HepG2 (cell line): ENCODE measurements around the gene APC2. TPM values are rescaled to one million over a fixed set of nuclear protein-coding genes. Genes with fewer than 3 reads are reported as not detected.

Experiments used
- BRCA1 ChIP-seq: sonication (generic); formaldehyde crosslinking; IDR thresholded peaks from 2 replicates; pipeline ENCODE4 v1.4.0; 2020; ENCODE audit warnings: missing genetic modification reagents
- FOSL2 ChIP-seq: sonication (generic); formaldehyde crosslinking; IDR thresholded peaks from 2 replicates; pipeline ENCODE4 v1.4.0; 2020; ENCODE audit warnings: missing genetic modification reagents
- NFRKB ChIP-seq: fragments of 450-650 bp; IDR thresholded peaks from 2 replicates; pipeline ENCODE4 v1.6.1; 2017
- PHF5A ChIP-seq: IDR thresholded peaks from one replicate; pipeline ENCODE4 v1.6.1; 2018; ENCODE audit warnings: low read depth, missing genetic modification reagents; ENCODE audit not compliant: unreplicated experiment
- PRDM10 ChIP-seq: sonication (generic); formaldehyde crosslinking; IDR thresholded peaks from 2 replicates; pipeline ENCODE4 v1.4.0; 2020; ENCODE audit warnings: low read depth, missing genetic modification reagents
- RBAK ChIP-seq: sonication (generic); formaldehyde crosslinking; IDR thresholded peaks from 2 replicates; pipeline ENCODE4 v1.5.1; 2020; ENCODE audit warnings: mild to moderate bottlenecking, missing genetic modification reagents
- SMC3 ChIP-seq: IDR thresholded peaks from 2 replicates; pipeline ENCODE4 v1.6.1; 2011; ENCODE audit warnings: low read length, improper control_type of control experiment
- TCF7 ChIP-seq: sonication (generic); IDR thresholded peaks from 2 replicates; pipeline ENCODE4 v1.6.1; 2016; ENCODE audit warnings: antibody characterized with exemption, low read depth
- ZNF296 ChIP-seq: sonication (generic); formaldehyde crosslinking; conservative IDR thresholded peaks from 2 replicates; pipeline ENCODE4 v1.5.0; 2020; ENCODE audit warnings: mild to moderate bottlenecking, missing genetic modification reagents
- ZNF3 ChIP-seq: IDR thresholded peaks from 2 replicates; pipeline ENCODE4 v1.7.0; 2017; ENCODE audit warnings: inconsistent platforms
- ZNF383 ChIP-seq: sonication (generic); formaldehyde crosslinking; IDR thresholded peaks from 2 replicates; pipeline ENCODE4 v1.4.0; 2020; ENCODE audit warnings: missing genetic modification reagents, mild to moderate bottlenecking, borderline replicate concordance
- ZNF441 ChIP-seq: sonication (generic); formaldehyde crosslinking; IDR thresholded peaks from 2 replicates; pipeline ENCODE4 v1.7.0; 2021; ENCODE audit warnings: missing genetic modification reagents, borderline replicate concordance
- ZNF614 ChIP-seq: IDR thresholded peaks from 2 replicates; pipeline ENCODE4 v1.6.1; 2018; ENCODE audit warnings: missing biosample characterization, missing genetic modification reagents, inconsistent platforms, borderline replicate concordance
- polyA plus RNA-seq, 8 experiments: library from polyadenylated mRNA; depleted of rRNA in 3 of 8; stranded (reverse) in 7 of 8; unstranded in 1 of 8; fragments of >200 nt; fragmentation: Illumina TruSeq in 4 of 8; extraction: Trizol in 4 of 8; gene quantifications; 2 replicates each; pipeline versions ENCODE4 v1.2.1 to v1.2.3, GENCODE V29; 2011 to 2016; ENCODE audit warnings: low read depth in 4 of 8, missing spikeins in 1 of 8, mixed read lengths in 1 of 8; ENCODE audit not compliant: insufficient read depth in 1 of 8
- total RNA-seq, 5 experiments: library from RNA; depleted of rRNA; stranded (reverse); fragments of >200 nt; fragmentation: Illumina TruSeq; extraction: Trizol; gene quantifications; 2 replicates each; pipeline ENCODE4 v1.2.3, GENCODE V29; 2016; ENCODE audit warnings: low read depth in 1 of 5
- TF ChIP-seq, protein P1 (sequence below): sonication (generic); formaldehyde crosslinking; conservative IDR thresholded peaks from 2 replicates; pipeline ENCODE4 v1.4.0; 2020; ENCODE audit warnings: missing genetic modification reagents
- TF ChIP-seq, protein P2 (sequence below): sonication (generic); formaldehyde crosslinking; IDR thresholded peaks from 2 replicates; pipeline ENCODE4 v1.9.0; 2021; ENCODE audit warnings: missing genetic modification reagents, borderline replicate concordance
- TF ChIP-seq, protein P3 (sequence below): sonication (generic); formaldehyde crosslinking; IDR thresholded peaks from 2 replicates; pipeline ENCODE4 v1.4.0; 2020; ENCODE audit warnings: mild to moderate bottlenecking, low read depth, missing genetic modification reagents
- TF ChIP-seq, protein P4 (sequence below): sonication (generic); formaldehyde crosslinking; IDR thresholded peaks from 2 replicates; pipeline ENCODE4 v1.8.0; 2022; ENCODE audit warnings: mild to moderate bottlenecking, missing genetic modification reagents

Gene APC2
- total and polyA plus RNA-seq, 2 of the 13 experiments (the other 11 are each of a cell fraction or from before 2014, with no cell fraction given) = 0.08 to 0.22 TPM

DNA sequence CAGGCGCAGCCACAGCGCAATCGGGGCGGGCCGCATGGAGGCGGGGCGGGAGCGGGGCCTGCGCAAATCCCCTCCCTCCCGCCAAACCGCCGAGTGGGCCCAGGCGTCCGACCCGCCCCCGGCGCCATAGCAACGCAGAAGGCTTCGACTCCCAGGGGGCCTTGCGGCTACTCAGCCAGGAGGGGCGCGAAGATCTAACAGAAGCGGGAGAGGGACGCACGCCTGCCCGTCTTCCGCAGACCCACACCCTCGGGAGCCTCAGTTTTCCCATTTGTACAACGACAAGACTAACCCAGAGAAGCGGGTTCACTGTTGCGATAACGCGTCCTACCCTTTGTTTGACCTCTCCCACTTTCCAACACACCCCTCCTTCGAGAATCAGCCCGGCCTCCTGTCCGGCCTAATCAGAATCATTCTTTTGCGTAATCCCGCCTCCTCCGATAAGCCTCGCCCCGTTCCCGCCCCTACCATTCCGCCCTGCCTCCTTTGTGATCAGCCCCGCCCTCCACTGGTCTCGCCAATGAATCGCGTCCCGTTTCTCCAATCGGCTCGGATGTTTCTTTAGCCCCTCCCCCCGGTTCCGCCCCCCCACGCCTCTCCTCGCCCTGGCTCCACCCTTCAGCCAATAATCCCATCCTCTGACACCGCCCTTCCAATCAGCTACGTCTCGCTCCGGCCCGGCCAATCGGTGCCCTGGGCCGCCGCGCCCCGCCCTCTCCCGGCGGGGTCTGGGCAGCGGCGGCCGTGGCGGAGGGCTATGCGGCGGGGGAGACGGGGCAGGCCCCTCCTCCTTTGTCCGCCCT is 40.6 kb downstream of the APC2 start, which contains the start of gene PCSK4 (continued):
- TF ChIP-seq PRDM10 (CRISPR knock-in tag) (peak; percentile 98), ZNF383 (no peak), ZNF3 (CRISPR knock-in tag) (no peak), PHF5A (no peak), NFRKB (no peak), FOSL2 (CRISPR knock-in tag) (peak; percentile 36; the same call in 1 of the 2 replicates), SMC3 (no peak), TCF7 (no peak), ZNF614 (CRISPR knock-in tag) (no peak; the same call in 1 of the 2 replicates), BRCA1 (no peak), ZNF441 (CRISPR knock-in tag) (no peak; the same call in 1 of the 2 replicates), RBAK (CRISPR knock-in tag) (no peak), ZNF296 (CRISPR knock-in tag) (no peak)
- TF ChIP-seq, protein P1, sequence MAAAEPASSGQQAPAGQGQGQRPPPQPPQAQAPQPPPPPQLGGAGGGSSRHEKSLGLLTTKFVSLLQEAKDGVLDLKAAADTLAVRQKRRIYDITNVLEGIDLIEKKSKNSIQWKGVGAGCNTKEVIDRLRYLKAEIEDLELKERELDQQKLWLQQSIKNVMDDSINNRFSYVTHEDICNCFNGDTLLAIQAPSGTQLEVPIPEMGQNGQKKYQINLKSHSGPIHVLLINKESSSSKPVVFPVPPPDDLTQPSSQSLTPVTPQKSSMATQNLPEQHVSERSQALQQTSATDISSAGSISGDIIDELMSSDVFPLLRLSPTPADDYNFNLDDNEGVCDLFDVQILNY (CRISPR knock-in tag) = peak; percentile 23; the same call in 1 of the 2 replicates
- TF ChIP-seq, protein P2, sequence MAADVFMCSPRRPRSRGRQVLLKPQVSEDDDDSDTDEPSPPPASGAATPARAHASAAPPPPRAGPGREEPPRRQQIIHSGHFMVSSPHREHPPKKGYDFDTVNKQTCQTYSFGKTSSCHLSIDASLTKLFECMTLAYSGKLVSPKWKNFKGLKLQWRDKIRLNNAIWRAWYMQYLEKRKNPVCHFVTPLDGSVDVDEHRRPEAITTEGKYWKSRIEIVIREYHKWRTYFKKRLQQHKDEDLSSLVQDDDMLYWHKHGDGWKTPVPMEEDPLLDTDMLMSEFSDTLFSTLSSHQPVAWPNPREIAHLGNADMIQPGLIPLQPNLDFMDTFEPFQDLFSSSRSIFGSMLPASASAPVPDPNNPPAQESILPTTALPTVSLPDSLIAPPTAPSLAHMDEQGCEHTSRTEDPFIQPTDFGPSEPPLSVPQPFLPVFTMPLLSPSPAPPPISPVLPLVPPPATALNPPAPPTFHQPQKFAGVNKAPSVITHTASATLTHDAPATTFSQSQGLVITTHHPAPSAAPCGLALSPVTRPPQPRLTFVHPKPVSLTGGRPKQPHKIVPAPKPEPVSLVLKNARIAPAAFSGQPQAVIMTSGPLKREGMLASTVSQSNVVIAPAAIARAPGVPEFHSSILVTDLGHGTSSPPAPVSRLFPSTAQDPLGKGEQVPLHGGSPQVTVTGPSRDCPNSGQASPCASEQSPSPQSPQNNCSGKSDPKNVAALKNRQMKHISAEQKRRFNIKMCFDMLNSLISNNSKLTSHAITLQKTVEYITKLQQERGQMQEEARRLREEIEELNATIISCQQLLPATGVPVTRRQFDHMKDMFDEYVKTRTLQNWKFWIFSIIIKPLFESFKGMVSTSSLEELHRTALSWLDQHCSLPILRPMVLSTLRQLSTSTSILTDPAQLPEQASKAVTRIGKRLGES (CRISPR knock-in tag) = no peak
- TF ChIP-seq, protein P3, sequence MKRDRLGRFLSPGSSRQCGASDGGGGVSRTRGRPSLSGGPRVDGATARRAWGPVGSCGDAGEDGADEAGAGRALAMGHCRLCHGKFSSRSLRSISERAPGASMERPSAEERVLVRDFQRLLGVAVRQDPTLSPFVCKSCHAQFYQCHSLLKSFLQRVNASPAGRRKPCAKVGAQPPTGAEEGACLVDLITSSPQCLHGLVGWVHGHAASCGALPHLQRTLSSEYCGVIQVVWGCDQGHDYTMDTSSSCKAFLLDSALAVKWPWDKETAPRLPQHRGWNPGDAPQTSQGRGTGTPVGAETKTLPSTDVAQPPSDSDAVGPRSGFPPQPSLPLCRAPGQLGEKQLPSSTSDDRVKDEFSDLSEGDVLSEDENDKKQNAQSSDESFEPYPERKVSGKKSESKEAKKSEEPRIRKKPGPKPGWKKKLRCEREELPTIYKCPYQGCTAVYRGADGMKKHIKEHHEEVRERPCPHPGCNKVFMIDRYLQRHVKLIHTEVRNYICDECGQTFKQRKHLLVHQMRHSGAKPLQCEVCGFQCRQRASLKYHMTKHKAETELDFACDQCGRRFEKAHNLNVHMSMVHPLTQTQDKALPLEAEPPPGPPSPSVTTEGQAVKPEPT (CRISPR knock-in tag) = no peak
- TF ChIP-seq, protein P4, sequence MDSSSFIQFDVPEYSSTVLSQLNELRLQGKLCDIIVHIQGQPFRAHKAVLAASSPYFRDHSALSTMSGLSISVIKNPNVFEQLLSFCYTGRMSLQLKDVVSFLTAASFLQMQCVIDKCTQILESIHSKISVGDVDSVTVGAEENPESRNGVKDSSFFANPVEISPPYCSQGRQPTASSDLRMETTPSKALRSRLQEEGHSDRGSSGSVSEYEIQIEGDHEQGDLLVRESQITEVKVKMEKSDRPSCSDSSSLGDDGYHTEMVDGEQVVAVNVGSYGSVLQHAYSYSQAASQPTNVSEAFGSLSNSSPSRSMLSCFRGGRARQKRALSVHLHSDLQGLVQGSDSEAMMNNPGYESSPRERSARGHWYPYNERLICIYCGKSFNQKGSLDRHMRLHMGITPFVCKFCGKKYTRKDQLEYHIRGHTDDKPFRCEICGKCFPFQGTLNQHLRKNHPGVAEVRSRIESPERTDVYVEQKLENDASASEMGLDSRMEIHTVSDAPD (CRISPR knock-in tag) = no peak
